Colonic mucosa (tissue), 4 donors: ENCODE results near the gene VPS51. TPM values are rescaled to one million over a fixed set of nuclear protein-coding genes. Genes with fewer than 3 reads are reported as not detected.
"Not testable (repeated sequence)": the region's sequence is repeated elsewhere in the genome, so short reads cannot be mapped to it uniquely, and the experiment has no call there.

Experiments
- DNase-seq: peaks from one replicate; pipeline ENCODE4 v3.0.0-alpha.2; 2020
- H3K27ac ChIP-seq: fragments of 200-600 bp; one replicate; pipeline ENCODE4 v1.8.0; 2021
- H3K27me3 ChIP-seq: fragments of 200-600 bp; one replicate; pipeline ENCODE4 v1.8.0; 2021
- H3K36me3 ChIP-seq: fragments of 200-600 bp; one replicate; pipeline ENCODE4 v1.8.0; 2021
- H3K4me1 ChIP-seq: fragments of 200-600 bp; one replicate; pipeline ENCODE4 v1.8.0; 2021; ENCODE audit warnings: mild to moderate bottlenecking
- H3K4me3 ChIP-seq: fragments of 200-600 bp; one replicate; pipeline ENCODE4 v1.8.0; 2021
- H3K9ac ChIP-seq, 2 donors: one replicate each; pipeline ENCODE4 v1.7.0; 2013; ENCODE audit warnings: control low read depth in 2 of 2, low read depth in 2 of 2, low read length in 2 of 2
- H3K9me3 ChIP-seq: fragments of 200-600 bp; one replicate; pipeline ENCODE4 v1.8.0; 2021
- CTCF ChIP-seq: fragments of 200-600 bp; IDR thresholded peaks from one replicate; pipeline ENCODE4 v1.8.0; 2022; ENCODE audit warnings: antibody characterized with exemption, mild to moderate bottlenecking
- intact Hi-C: fragments of 100-400 bp; cut with DNase I; formaldehyde crosslinking; loops from one replicate; pipeline ENCODE4 v1.14.1; 2022
- total RNA-seq, 2 donors: library from RNA; stranded (reverse); fragmentation: NEBNext Ultra II Directional in 1 of 2; extraction: Animal tissue kit (Norgen Biotek cat#: 25700) in 1 of 2; gene quantifications; one replicate each; pipeline ENCODE4 v1.2.1, GENCODE V29; 2021
- donor health status: healthy.
- donor health status: DM: no; HTN: no; CAD: no.
- donor health status: DM: no; HTN: no; CAD: no.

The VPS51 gene
- total RNA-seq, 2 donors from 2014 or later = 147 to 159 TPM

GRCh38 chr11:65148657-65149056 is 52.6 kb downstream of the VPS51 start:
- DNase-seq = no peak
- Histone ChIP-seq H3K9ac (no peak overlapping the region), H3K36me3 (no peaks in the 10 kb centered on the region), H3K27me3 (no peaks in the 10 kb centered on the region), H3K4me3 (no peak overlapping the region), H3K9me3 (no peaks in the 10 kb centered on the region), H3K27ac (no peak overlapping the region), H3K4me1 (no peaks in the 10 kb centered on the region)
- intact Hi-C loops = no loop called here
- no peak for TF ChIP-seq CTCF

GRCh38 chr11:65150131-65150508 is 54.1 kb downstream of the VPS51 start:
- H3K4me1 ChIP-seq, H3K27me3 ChIP-seq, intact Hi-C loops, DNase-seq, H3K36me3 ChIP-seq, H3K27ac ChIP-seq, H3K9me3 ChIP-seq, H3K4me3 ChIP-seq: not testable (repeated sequence)
- peak overlapping the region in 1 of 2 donors; percentile 3 for H3K9ac ChIP-seq

- peak; percentile 91 for DNase-seq
- intact Hi-C loops = no loop called here
- Histone ChIP-seq H3K36me3 (no peaks in the 10 kb centered on the region), H3K9me3 (no peaks in the 10 kb centered on the region), H3K4me1 (no peaks in the 10 kb centered on the region), H3K9ac (peak overlapping the region in 1 of 2 donors; percentile 3), H3K27me3 (no peaks in the 10 kb centered on the region), H3K27ac (peak overlapping the region; percentile 29), H3K4me3 (no peak overlapping the region)
- no peak for TF ChIP-seq CTCF
Measured at GRCh38 chr11:65150509-65151299, 54.7 kb downstream of the VPS51 start.

GRCh38 chr11:65151331-65151899 is 55.4 kb downstream of the VPS51 start:
- DNase-seq = no peak

GRCh38 chr11:65152122-65152521 is 56.1 kb downstream of the VPS51 start:
- DNase-seq = no peak
- H3K9ac ChIP-seq = no peak overlapping the region

More at GRCh38 chr11:65151331-65151899, 55.4 kb downstream of the VPS51 start:
- no peaks in the 10 kb centered on the region for H3K27me3 ChIP-seq
- TF ChIP-seq CTCF = no peak
- H3K27ac ChIP-seq = peak overlapping the region; percentile 29
- no peaks in the 10 kb centered on the region for H3K4me1 ChIP-seq
- no peaks in the 10 kb centered on the region for H3K36me3 ChIP-seq
- intact Hi-C loops = no loop called here
- no peak overlapping the region for H3K9ac ChIP-seq
- no peak overlapping the region for H3K4me3 ChIP-seq
- no peaks in the 10 kb centered on the region for H3K9me3 ChIP-seq

More at GRCh38 chr11:65152122-65152521, 56.1 kb downstream of the VPS51 start:
- H3K4me1 ChIP-seq = no peaks in the 10 kb centered on the region
- peak overlapping the region; percentile 29 for H3K27ac ChIP-seq
- H3K36me3 ChIP-seq = no peaks in the 10 kb centered on the region
- no peak overlapping the region for H3K4me3 ChIP-seq
- intact Hi-C loops = no loop called here
- no peaks in the 10 kb centered on the region for H3K27me3 ChIP-seq
- no peaks in the 10 kb centered on the region for H3K9me3 ChIP-seq
- TF ChIP-seq CTCF = no peak
